CD14-positive monocyte (primary cell): ENCODE measurements around the gene NDUFS6. TPM values are rescaled to one million over a fixed set of nuclear protein-coding genes. Genes with fewer than 3 reads are reported as not detected.

Experiments
- DNase-seq, 3 donors: peaks; one replicate each; pipeline ENCODE4 v3.0.0-alpha.2; 2011 to 2022
- H2AFZ ChIP-seq: 2 replicates; pipeline ENCODE4 v1.6.0; 2012; ENCODE audit warnings: mild to moderate bottlenecking, low read depth, low read length, inconsistent platforms; ENCODE audit not compliant: insufficient read depth, poor library complexity, severe bottlenecking
- H3K27ac ChIP-seq, 2 donors: 1 replicate in 1 of 2; 2 replicates in 1 of 2; pipeline ENCODE4 v1.5.1; 2012 to 2013; ENCODE audit warnings: low read length in 2 of 2, control low read depth in 1 of 2, inconsistent platforms in 1 of 2, low read depth in 1 of 2, mild to moderate bottlenecking in 1 of 2
- H3K27me3 ChIP-seq, 2 donors: one replicate each; pipeline versions ENCODE4 v1.6.0 to v1.6.1; 2011 to 2013; ENCODE audit warnings: low read length in 2 of 2; ENCODE audit not compliant: control insufficient read depth in 2 of 2, insufficient read depth in 2 of 2
- H3K36me3 ChIP-seq, 2 donors: replicated peaks in 1 of 2; 1 replicate in 1 of 2; 2 replicates in 1 of 2; pipeline versions ENCODE4 v1.5.1 to v1.6.1; 2012 to 2013; ENCODE audit warnings: low read length in 2 of 2, control low read depth in 1 of 2, inconsistent platforms in 1 of 2, mild to moderate bottlenecking in 1 of 2; ENCODE audit not compliant: insufficient read depth in 2 of 2, control insufficient read depth in 1 of 2
- H3K4me1 ChIP-seq, 2 donors: 1 replicate in 1 of 2; 2 replicates in 1 of 2; pipeline versions ENCODE4 v1.5.1 to v1.6.1; 2012 to 2013; ENCODE audit warnings: low read length in 2 of 2, control low read depth in 1 of 2, inconsistent platforms in 1 of 2, mild to moderate bottlenecking in 1 of 2, moderate library complexity in 1 of 2; ENCODE audit not compliant: insufficient read depth in 2 of 2, control insufficient read depth in 1 of 2
- H3K4me2 ChIP-seq: replicated peaks from 2 replicates; pipeline ENCODE3; 2012; ENCODE audit warnings: low read length, moderate library complexity, mild to moderate bottlenecking; ENCODE audit not compliant: poor library complexity, severe bottlenecking; ENCODE audit errors: extremely low read depth
- H3K4me3 ChIP-seq, 3 experiments: fragments of 200-600 bp in 1 of 3; sonication (generic) in 1 of 3; replicated peaks in 1 of 3; 1 replicate in 2 of 3; 2 replicates in 1 of 3; pipeline ENCODE4 v1.5.1; 2011 to 2013; ENCODE audit warnings: low read length in 3 of 3, mild to moderate bottlenecking in 3 of 3, control low read depth in 2 of 3, low read depth in 2 of 3, inconsistent platforms in 1 of 3, moderate library complexity in 1 of 3
- H3K79me2 ChIP-seq: 2 replicates; pipeline ENCODE4 v1.6.0; 2012; ENCODE audit warnings: mild to moderate bottlenecking, control low read depth, inconsistent platforms, low read length, moderate library complexity; ENCODE audit not compliant: insufficient read depth
- H3K9ac ChIP-seq: 2 replicates; pipeline ENCODE4 v1.6.0; 2017; ENCODE audit warnings: low read length, mild to moderate bottlenecking; ENCODE audit not compliant: insufficient read depth, poor library complexity, severe bottlenecking
- H3K9me3 ChIP-seq, 2 donors: replicated peaks in 1 of 2; 1 replicate in 1 of 2; 2 replicates in 1 of 2; pipeline versions ENCODE4 v1.5.1 to v1.6.1; 2012 to 2013; ENCODE audit warnings: low read length in 2 of 2, control low read depth in 1 of 2; ENCODE audit not compliant: control insufficient read depth in 1 of 2, insufficient read depth in 1 of 2
- H4K20me1 ChIP-seq: 2 replicates; pipeline ENCODE4 v1.6.0; 2012; ENCODE audit warnings: mild to moderate bottlenecking, low read length, control low read depth, moderate library complexity; ENCODE audit not compliant: insufficient read depth
- H3K27ac Mint-ChIP-seq, 7 donors: one replicate each; pipeline ENCODE4 v1.8.0; 2020; ENCODE audit warnings: mild to moderate bottlenecking in 7 of 7, mixed read lengths in 7 of 7, moderate library complexity in 6 of 7, inconsistent platforms in 2 of 7
- H3K27me3 Mint-ChIP-seq, 3 donors: one replicate each; pipeline ENCODE4 v1.8.0; 2021 to 2022; ENCODE audit warnings: low read depth in 3 of 3, mild to moderate bottlenecking in 3 of 3, mixed read lengths in 3 of 3, moderate library complexity in 3 of 3, inconsistent platforms in 1 of 3
- H3K36me3 Mint-ChIP-seq, 2 donors: one replicate each; pipeline ENCODE4 v1.8.0; 2020; ENCODE audit warnings: mixed read lengths in 2 of 2, inconsistent platforms in 1 of 2, mild to moderate bottlenecking in 1 of 2
- H3K4me1 Mint-ChIP-seq: one replicate; pipeline ENCODE4 v1.8.0; 2020; ENCODE audit warnings: mild to moderate bottlenecking, mixed read lengths
- H3K4me3 Mint-ChIP-seq, 2 donors: one replicate each; pipeline ENCODE4 v1.8.0; 2020; ENCODE audit warnings: mild to moderate bottlenecking in 2 of 2, mixed read lengths in 2 of 2, moderate library complexity in 1 of 2
- H3K9me3 Mint-ChIP-seq, 7 donors: one replicate each; pipeline ENCODE4 v1.8.0; 2020 to 2022; ENCODE audit warnings: mixed read lengths in 7 of 7, mild to moderate bottlenecking in 6 of 7, moderate library complexity in 6 of 7, inconsistent platforms in 2 of 7
- WGBS: methylation state at CpG from one replicate; pipeline ENCODE4 v1.1.5; 2013; ENCODE audit warnings: missing lambda C conversion rate; ENCODE audit not compliant: insufficient coverage; 5-methylcytosine and 5-hydroxymethylcytosine counted together
- intact Hi-C, 2 donors: fragments of 100-400 bp; cut with micrococcal nuclease; formaldehyde crosslinking; loops; one replicate each; pipeline versions ENCODE4 v1.15.0 to v1.15.1; 2023
- polyA plus RNA-seq, 3 donors: library from polyadenylated mRNA; depleted of rRNA in 1 of 3; unstranded in 2 of 3; stranded (reverse) in 1 of 3; fragments of 300-500 nt in 2 of 3; fragments of >200 nt in 1 of 3; fragmentation: Illumina TruSeq in 2 of 3; gene quantifications; 1 replicate in 2 of 3; 2 replicates in 1 of 3; pipeline ENCODE4 v1.2.3, GENCODE V29; 2012 to 2021
- TF ChIP-seq, protein P1 (sequence below): fragments of 200-600 bp; IDR thresholded peaks from one replicate; pipeline ENCODE4 v1.8.0; 2022; ENCODE audit warnings: antibody characterized with exemption, mild to moderate bottlenecking

NDUFS6 gene
- polyA plus RNA-seq, 3 donors: 20.5 to 62.3 (median 62.2) TPM

DNA sequence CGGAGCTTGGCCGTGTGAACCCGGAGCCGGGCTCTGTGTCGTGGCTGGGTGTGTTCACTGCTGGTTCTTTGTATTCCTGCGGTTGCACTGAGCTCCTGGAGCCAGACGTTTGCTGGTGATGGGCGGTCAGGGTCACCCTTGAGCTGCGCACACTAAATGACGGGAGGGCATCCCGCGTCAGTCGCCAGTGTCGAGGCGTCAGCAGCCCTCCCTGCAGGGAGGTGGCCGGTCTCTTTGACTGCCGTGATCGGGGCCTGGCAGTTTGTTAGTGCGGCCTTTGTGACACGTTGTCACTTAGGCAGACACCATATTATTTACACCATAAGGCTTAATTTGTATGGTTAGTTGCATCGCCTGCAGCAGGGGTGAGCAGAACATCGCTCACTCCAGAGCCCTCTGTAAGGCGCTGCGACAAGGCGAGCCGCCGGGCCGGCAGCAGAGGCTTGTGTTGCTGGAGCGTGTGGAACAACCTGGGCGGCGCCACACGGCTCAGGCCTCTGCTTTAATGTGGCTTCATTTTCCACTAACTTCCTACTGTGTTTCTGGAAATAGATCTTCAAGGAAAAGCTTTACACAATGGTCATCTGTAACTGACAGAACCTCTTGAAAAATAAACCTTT lies 8.3 kb downstream of the NDUFS6 start:
- H3K36me3 ChIP-seq: peaks cover 93 to 100% of the 10 kb centered on the region in 2 donors
- no peak overlapping the region for H3K4me3 ChIP-seq
- H3K4me1 Mint-ChIP-seq: peaks cover 2% of the 10 kb centered on the region
- DNase-seq: no peak
- H3K27me3 ChIP-seq: no peaks in the 10 kb centered on the region
- no peak overlapping the region for H3K27ac ChIP-seq
- H2AFZ ChIP-seq: no peak overlapping the region
- no peaks in the 10 kb centered on the region for H3K4me1 ChIP-seq
- H3K4me3 Mint-ChIP-seq: no peak overlapping the region
- H3K79me2 ChIP-seq: peaks cover 47% of the 10 kb centered on the region
- H3K27ac Mint-ChIP-seq: no peak overlapping the region
- no peak overlapping the region for H3K9ac ChIP-seq
- no peaks in the 10 kb centered on the region for H3K27me3 Mint-ChIP-seq
- peaks cover 88% of the 10 kb centered on the region for H4K20me1 ChIP-seq
- no peaks in the 10 kb centered on the region for H3K9me3 Mint-ChIP-seq
- TF ChIP-seq, protein P1, sequence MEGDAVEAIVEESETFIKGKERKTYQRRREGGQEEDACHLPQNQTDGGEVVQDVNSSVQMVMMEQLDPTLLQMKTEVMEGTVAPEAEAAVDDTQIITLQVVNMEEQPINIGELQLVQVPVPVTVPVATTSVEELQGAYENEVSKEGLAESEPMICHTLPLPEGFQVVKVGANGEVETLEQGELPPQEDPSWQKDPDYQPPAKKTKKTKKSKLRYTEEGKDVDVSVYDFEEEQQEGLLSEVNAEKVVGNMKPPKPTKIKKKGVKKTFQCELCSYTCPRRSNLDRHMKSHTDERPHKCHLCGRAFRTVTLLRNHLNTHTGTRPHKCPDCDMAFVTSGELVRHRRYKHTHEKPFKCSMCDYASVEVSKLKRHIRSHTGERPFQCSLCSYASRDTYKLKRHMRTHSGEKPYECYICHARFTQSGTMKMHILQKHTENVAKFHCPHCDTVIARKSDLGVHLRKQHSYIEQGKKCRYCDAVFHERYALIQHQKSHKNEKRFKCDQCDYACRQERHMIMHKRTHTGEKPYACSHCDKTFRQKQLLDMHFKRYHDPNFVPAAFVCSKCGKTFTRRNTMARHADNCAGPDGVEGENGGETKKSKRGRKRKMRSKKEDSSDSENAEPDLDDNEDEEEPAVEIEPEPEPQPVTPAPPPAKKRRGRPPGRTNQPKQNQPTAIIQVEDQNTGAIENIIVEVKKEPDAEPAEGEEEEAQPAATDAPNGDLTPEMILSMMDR: no peak
- 96% methylated on average over 24 of the region's 32 CpGs for WGBS
- H3K9me3 ChIP-seq: no peaks in the 10 kb centered on the region
- intact Hi-C loops: loop anchor here (10.0 kb wide), 2 partner anchors 915 to 925 kb away; partner anchors contain the start of genes BRD9 (in 1 of the 2) and TRIP13 (in 1 of the 2)
- peaks cover 86 to 99% of the 10 kb centered on the region in 2 donors for H3K36me3 Mint-ChIP-seq
- H3K4me2 ChIP-seq: no peak overlapping the region

DNA sequence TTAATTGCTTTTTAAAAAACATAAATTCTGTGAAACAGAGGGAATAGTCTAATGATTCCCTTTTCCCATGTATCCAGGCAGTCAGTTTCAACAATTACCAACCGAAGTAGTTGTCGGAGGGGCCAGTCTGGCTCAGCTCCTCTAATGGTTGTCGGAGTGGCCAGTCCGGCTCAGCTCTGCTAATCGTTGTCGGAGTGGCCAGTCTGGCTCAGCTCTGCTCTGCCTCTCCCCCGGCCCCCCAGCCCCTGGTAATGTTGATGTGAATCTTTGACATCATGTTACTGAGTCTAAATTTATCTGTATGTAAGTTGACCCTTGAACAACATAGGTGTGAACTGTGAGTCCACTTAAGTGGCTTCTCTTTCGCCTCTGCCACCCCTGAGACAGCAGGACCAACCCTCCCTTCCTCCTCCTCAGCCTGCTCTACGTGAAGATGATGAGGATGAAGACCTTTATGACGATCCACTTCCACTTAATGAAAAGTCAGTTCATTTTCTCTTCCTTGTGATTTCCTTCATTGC lies 9.4 kb downstream of the NDUFS6 start:
- Mint-ChIP-seq H3K27me3 (peaks cover 0 to 1% (median 0%) of the 10 kb centered on the region in 3 donors), H3K9me3 (no peaks in the 10 kb centered on the region), H3K4me1 (peaks cover 2% of the 10 kb centered on the region), H3K36me3 (peaks cover 87 to 99% of the 10 kb centered on the region in 2 donors), H3K27ac (no peak overlapping the region), H3K4me3 (no peak overlapping the region)
- Histone ChIP-seq H2AFZ (no peak overlapping the region), H3K9ac (no peak overlapping the region), H3K4me3 (no peak overlapping the region), H3K36me3 (peaks cover 93 to 100% of the 10 kb centered on the region in 2 donors), H4K20me1 (peaks cover 77% of the 10 kb centered on the region), H3K79me2 (peaks cover 37% of the 10 kb centered on the region), H3K27me3 (no peaks in the 10 kb centered on the region), H3K9me3 (no peaks in the 10 kb centered on the region), H3K27ac (no peak overlapping the region), H3K4me2 (no peak overlapping the region), H3K4me1 (no peaks in the 10 kb centered on the region)
- intact Hi-C loops: no loop called here
- 99% methylated on average over 8 of the region's 10 CpGs for WGBS
- no peak for DNase-seq
- TF ChIP-seq, protein P1: no peak
